ENCODE measurements around the gene ZSCAN25. TPM values are rescaled to one million over a fixed set of nuclear protein-coding genes. Genes with fewer than 3 reads are reported as not detected.

ZSCAN25 gene
- total and polyA plus RNA-seq, 2 of the 13 experiments (the other 11 are each of a cell fraction or from before 2014, with no cell fraction given): 12.1 to 16.8 TPM

DNA sequence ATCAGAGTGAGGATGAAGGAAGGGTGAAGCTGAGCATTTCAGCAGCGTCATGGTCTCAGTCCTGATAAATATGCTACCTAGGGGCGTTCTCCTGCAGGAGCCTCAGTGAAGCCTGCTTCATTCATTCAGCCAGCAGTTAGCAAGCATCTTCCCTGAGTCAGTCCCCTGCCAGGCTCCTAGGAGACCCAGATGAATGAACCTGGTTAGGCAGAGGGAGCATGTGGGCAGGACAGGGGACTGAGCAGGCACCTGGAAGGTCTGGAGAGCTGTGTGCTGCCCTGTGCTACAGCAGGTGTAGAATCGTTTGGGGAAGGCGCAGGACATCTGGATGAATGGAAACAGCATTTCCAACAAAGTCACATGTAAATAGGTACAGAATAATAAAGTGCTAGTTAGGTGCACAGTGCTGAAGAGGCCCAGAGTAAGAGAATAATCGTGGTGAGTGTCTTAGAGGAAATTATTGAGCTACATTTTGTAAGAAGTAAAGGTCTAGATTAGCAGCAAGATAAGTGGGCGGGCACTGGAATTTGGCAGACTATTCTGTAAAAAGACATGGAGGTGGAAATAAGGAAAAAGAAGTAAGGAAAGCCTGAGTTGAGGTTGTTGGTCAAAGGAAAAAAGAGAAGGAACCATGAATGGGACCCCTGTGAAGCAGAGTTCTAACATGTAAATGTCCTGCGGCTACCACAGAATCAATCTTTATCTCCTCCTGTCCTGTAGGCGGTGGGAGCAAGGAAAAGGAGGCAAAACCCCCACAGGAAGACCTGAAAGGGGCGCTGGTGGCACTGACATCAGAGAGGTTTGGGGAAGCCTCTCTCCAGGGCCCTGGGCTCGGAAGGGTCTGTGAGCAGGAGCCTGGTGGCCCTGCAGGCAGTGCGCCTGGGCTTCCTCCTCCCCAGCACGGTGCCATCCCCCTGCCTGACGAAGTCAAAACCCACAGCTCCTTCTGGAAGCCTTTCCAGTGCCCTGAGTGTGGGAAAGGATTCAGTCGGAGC lies 12.0 kb downstream of the ZSCAN25 start (continued):
- no peak for TF ChIP-seq ZNF670 (CRISPR knock-in tag; IDR thresholded peaks at IDR 0.05; ENCODE audit: borderline replicate concordance)
- no peak for TF ChIP-seq ZNF883 (CRISPR knock-in tag; IDR thresholded peaks at IDR 0.05; ENCODE audit: not compliant biosample characterization)
- no peak for TF ChIP-seq ZNF530 (CRISPR knock-in tag; IDR thresholded peaks at IDR 0.05; ENCODE audit: low read depth)
- TF ChIP-seq TAF1 (CRISPR knock-in tag; IDR thresholded peaks at IDR 0.05): no peak
- no peak for TF ChIP-seq JUNB (CRISPR knock-in tag; IDR thresholded peaks at IDR 0.05; ENCODE audit: borderline replicate concordance)
- TF ChIP-seq KAT7 (CRISPR knock-in tag; IDR thresholded peaks at IDR 0.05; ENCODE audit: borderline replicate concordance): no peak
- no peak for TF ChIP-seq ZNF607 (CRISPR knock-in tag; IDR thresholded peaks at IDR 0.05; ENCODE audit: borderline replicate concordance)
- TF ChIP-seq POLR2G (IDR thresholded peaks at IDR 0.05; ENCODE audit: low read depth, low read length): no peak
- TF ChIP-seq, protein P1, sequence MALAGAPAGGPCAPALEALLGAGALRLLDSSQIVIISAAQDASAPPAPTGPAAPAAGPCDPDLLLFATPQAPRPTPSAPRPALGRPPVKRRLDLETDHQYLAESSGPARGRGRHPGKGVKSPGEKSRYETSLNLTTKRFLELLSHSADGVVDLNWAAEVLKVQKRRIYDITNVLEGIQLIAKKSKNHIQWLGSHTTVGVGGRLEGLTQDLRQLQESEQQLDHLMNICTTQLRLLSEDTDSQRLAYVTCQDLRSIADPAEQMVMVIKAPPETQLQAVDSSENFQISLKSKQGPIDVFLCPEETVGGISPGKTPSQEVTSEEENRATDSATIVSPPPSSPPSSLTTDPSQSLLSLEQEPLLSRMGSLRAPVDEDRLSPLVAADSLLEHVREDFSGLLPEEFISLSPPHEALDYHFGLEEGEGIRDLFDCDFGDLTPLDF (CRISPR knock-in tag; IDR thresholded peaks at IDR 0.05): no peak
- no peak for TF ChIP-seq ZNF350 (CRISPR knock-in tag; IDR thresholded peaks at IDR 0.05; ENCODE audit: borderline replicate concordance, low read depth)
- no peak for TF ChIP-seq KMT2B (CRISPR knock-in tag; IDR thresholded peaks at IDR 0.05)
- no peak for TF ChIP-seq TEAD3 (CRISPR knock-in tag; optimal IDR thresholded peaks at IDR 0.05; ENCODE audit: borderline replicate concordance)
- TF ChIP-seq GLI4 (CRISPR knock-in tag; IDR thresholded peaks at IDR 0.05; ENCODE audit: borderline replicate concordance): no peak

Data from HepG2 (cell line).